GM18867 (cell line): ENCODE data around the gene RASAL1.
A peak's percentile ranks its signal among the peaks of the same experiment; 100 is the strongest.

Experiments
- ATAC-seq: cut with Tn5 transposase; IDR thresholded peaks from one replicate; pipeline ENCODE4 v1.9.1; 2021; ENCODE audit warnings: mild to moderate bottlenecking, moderate library complexity; ENCODE audit not compliant: unreplicated experiment

Gene RASAL1

GRCh38 chr12:113162102-113163029 lies 26.8 kb upstream of the RASAL1 start:
- no peak for ATAC-seq

DNA sequence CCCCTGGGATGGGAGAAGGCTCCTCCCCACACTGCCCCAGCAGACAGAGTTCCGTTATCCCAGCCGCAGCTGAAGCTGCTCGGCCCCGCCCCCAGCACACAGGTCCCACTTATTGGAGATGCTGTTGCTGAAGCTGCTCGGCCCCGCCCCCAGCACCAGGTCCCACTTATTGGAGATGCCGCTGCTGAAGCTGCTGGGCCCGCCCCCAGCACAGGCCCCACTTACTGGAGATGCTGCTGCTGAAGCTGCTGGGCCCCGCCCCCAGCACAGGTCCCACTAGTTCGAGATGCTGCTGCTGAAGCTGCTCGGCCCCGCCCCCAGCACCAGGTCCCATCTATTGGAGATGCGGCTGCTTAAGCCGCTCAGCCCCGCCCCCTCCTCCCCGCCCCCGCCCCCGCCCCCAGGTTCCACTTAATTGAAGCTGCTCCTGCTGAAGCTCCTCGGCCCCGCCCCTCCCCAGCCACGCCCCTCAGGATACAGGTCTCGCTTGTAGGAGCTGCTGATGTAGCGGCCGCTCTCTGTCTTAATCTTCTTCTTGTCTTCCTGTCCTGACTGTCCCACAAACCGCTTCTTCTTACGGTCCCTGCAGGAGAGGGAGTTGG lies 26.0 kb upstream of the RASAL1 start:
- ATAC-seq: no peak

- ATAC-seq: no peak
Observed at GRCh38 chr12:113159937-113160336, 24.4 kb upstream of the RASAL1 start.

DNA sequence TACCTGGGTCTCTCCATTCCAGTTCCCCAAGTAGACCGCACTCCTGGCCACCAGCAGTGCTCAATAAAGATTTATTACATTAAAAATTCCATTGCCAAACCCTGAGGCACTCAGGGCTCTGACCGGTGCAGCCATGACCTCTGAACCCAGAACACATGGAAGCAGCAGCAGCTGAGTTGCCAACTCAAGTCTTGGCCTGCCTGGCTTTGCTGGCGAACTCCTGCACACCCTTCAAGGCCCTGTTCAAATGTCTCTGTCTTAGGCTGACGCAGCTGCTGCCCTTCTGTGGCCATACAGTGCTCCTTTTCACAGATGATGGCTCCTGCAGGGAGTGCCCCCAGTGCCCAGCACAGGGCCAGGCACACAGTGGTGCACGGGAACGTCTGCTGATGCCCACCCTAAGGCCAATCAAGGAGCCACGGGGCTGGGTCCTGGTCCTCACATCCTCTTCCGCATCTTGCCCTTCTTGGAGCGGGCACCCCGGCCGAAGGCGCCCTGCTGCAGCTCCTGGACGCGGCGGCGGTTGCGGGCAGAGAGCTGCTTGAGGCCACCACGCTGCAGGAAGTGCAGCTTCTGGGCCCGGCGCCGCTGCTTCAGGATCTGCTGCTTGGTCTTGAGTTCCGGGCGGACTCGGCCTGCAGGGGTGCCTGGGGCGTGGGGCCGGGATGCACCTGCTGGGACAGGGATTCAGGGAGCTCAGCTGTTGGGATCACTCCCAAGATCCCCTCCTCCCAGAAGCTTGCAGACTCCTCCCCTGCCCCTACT lies 23.1 kb upstream of the RASAL1 start:
- ATAC-seq: no peak

DNA sequence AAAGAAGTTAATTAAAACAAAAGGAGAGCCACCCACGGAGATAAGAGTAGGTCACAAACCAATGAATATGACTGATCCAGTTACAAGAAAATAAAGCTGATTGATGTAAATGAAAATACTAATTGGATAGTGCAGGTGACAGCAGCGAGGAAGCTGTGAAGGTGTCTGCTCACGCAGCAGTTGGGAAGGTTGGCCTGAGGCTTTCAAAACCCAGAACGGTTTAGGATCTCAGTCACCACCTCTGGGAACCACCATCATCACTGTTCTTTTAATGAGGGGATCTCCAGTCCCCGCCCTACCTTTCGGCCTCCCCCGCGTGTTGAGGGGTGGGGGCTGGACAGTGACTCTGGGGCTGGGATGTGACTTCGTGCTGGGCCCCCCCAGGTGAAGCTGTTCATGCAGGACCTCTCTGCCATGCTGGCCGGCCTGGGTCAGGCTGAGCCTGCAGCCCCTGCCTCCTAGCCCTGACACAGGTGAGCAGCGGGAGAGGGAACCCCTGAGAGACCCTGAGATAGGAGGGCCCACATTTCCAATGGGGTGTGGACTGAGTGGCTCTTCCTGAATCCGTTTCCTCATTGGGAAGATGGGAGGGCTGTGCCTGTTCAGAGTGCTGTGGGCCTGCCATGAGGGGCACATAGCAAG lies 21.8 kb upstream of the RASAL1 start:
- ATAC-seq: no peak

- no peak for ATAC-seq
Observed at GRCh38 chr12:113155646-113156045, 20.1 kb upstream of the RASAL1 start.

DNA sequence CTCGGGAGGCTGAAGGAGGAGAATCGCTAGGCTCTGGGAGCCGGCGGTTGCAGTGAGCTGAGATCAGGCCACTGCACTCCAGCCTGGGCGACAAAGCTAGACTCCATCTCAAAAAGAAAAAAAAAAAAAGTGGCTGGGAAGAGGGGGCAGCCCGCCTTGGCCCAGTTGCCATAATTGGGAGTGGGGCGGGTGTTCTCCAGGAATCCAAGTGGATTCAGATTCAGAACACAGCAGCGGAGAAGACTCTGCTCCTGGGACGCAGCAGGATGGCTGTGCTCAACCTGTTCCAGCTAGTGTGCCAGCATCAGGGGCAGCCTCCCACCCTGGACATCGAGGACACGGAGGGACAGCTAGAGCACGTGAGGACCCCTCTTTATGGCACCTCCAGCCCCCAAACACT lies 19.5 kb upstream of the RASAL1 start:
- ATAC-seq: no peak

GRCh38 chr12:113154351-113154973 lies 18.9 kb upstream of the RASAL1 start:
- ATAC-seq: no peak

DNA sequence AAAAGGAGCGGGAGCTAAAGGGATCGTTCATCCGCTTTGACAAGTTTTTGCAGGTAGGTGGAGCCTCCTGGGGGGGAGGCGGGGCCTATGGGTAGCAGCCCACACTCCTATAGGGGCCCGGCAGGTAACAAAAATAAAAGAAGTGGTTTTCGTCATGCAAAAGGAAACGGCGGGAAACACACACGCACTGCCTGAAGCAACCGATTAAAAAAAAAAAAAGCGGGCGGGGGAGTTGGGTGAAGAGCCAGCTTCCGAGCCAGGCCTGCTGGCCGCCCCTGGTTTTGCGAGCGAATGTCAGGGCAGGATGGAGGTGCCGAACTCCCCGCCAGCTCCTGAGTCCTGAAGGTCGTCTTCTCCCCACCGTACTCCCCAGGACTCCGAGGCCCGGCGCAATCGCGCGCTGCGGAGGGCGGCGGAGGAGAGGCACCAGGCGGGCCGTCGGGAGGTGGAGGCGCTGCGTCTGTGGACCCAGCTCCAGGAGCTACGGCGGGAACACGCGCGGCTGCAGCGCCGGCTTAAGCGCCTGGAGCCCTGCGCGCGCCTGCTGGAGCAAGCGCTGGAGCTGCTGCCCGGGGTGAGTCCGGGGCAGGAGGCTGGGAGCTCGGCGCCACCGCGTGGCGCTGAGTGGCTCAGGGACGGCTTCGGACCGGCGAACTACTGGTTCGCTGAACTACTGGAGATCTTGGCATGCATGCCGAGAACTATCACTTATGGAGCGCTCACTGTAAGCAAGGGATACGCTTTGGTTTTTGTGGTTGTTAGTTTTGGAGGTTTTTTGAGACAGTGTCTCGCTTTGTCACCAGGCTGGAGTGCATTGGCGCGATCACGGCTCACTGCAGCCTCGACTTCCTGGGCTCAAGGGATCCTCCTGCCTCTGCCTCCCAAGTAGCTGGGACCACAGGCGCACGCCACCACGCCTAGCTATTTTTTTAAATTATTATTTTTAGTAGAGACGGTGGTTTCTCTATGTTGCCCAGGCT lies 17.6 kb upstream of the RASAL1 start:
- ATAC-seq: peak; percentile 42

- no peak for ATAC-seq
Observed at GRCh38 chr12:113152196-113152834, 16.8 kb upstream of the RASAL1 start.

DNA sequence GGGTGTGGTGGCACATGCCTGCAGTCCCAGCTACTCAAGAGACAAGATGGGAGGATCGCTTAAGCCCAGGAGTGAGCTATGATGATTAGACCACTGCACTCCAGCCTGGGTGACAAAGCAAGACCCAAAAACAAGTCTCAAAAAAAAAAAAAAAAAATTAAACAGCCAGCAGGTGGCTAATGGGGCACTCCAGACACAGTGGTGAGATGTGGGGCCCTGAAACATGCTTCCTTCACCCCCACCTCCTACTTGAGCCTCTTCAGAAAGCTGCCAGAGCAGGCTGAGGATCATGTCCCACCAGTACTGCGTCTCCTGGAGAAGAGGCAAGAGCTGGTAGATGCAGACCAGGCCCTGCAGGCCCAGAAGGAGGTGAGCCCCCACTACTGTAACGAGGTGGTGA lies 16.1 kb upstream of the RASAL1 start:
- no peak for ATAC-seq

- ATAC-seq: no peak
Observed at GRCh38 chr12:113149361-113150150, 14.0 kb upstream of the RASAL1 start, which contains the start of gene CFAP73. CFAP73 (plus strand) TSS chr12:113149724; CDS start chr12:113149858, 134 bp downstream.

DNA sequence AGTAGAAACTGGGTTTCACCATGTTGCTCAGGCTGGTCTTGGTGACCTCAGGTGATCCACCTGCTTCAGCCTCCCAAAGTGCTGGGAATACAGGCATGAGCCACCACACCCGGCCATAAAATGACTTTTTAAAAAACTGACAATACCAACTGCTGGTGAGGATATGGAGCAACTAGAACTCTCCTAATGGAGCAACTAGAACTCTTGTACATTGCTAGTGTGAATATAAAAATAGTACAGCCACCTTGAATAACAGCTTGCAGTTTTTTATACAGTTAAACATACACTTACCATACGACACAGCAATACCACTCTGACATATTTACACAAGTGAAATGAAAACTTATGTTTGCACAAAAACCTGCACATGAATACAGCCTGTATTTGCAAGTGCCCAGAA lies 11.4 kb upstream of the RASAL1 start:
- no peak for ATAC-seq

GRCh38 chr12:113145720-113146551 lies 10.4 kb upstream of the RASAL1 start:
- no peak for ATAC-seq

GRCh38 chr12:113144806-113145205 lies 9.2 kb upstream of the RASAL1 start:
- ATAC-seq: no peak

DNA sequence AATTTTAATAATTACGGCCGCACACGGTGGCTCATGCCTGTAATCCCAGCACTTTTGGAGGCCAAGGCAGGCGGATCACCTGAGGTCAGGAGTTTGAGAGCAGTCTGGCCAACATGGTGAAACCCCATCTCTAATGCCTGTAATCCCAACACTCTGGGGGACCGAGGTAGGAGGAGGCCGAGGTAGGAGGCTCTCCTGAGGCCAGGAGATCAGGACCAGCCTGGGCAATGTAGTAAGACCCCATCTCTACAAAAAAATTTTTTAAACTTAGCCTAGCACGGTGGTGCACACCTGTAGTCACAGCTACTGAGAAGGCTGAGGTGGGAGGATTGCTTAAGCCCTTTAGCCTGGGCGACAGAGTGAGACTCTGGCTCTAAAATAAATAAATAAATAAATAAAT lies 8.4 kb upstream of the RASAL1 start:
- no peak for ATAC-seq

DNA sequence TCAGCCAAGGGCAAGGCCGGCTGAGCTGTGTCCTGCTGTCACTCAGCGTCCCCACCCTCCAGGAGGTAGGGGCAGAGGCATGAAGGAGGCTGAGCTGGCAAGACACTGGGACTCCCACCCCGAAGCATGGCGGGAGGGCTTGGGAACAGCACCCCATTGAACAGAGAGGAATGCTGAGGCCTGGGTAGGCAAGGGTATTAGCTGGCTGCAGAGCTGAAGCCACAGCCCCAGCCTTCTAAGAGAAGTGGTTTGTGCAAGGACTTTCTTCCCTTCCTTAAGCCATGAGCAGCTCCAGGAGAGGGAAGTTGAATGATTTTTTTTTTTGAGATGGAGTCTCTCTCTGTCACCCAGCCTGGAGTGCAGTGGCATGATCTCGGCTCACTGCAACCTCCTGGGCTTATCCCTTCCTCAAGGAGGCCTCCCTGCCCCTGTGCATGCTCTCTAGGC lies 7.3 kb upstream of the RASAL1 start:
- ATAC-seq: no peak
